ENCODE results near the gene LRRC71. TPM values are rescaled to one million over a fixed set of nuclear protein-coding genes. Genes with fewer than 3 reads are reported as not detected.
A peak's percentile ranks its signal among the peaks of the same experiment; 100 is the strongest.

Gene LRRC71
- total and polyA plus RNA-seq, 2 of the 13 experiments (the other 11 are each of a cell fraction or from before 2014, with no cell fraction given), result not detected

- in situ Hi-C loops (cut with HindIII; ENCODE audit: extremely low pct_ligation_motif_present, low pct_unique_long_range_greater_than_20kb), result loop anchor here (5.0 to 10.0 kb wide), 2 partner anchors 36 to 233 kb away; partner anchors contain the start of gene PEAR1
- no peaks in the 10 kb centered on the region for H3K9me3 ChIP-seq (ENCODE audit: low read length)
- peaks cover 16 to 70% of the 10 kb centered on the region in 2 experiments; a peak in 4 of 5 replicates for H3K27me3 ChIP-seq (ENCODE audit: control insufficient read depth in 1 of 2, insufficient read depth in 2 of 2, low read length in 2 of 2)
- DNase-seq (ENCODE audit: low spot score), result no peak
- no peaks in the 10 kb centered on the region for H3K79me2 ChIP-seq (ENCODE audit: insufficient read depth, low read length)
- no peaks in the 10 kb centered on the region for H3K36me3 ChIP-seq (replicated peaks in 1 of 2; ENCODE audit: control insufficient read depth in 1 of 2, insufficient read depth in 2 of 2, low read length in 2 of 2)
- 0 out of 2 replicates have a peak, but pooled peaks cover 4% of the 10 kb centered on the region for H4K20me1 ChIP-seq (ENCODE audit: insufficient read depth, low read length)
- peak overlapping the region; percentile 80 for H3K4me2 ChIP-seq (ENCODE audit: low read depth, low read length)
- CTCF ChIA-PET (ENCODE audit: low intra/inter-chr PET ratio, low total read pairs), result interaction anchor here (1.3 to 2.7 kb wide), 3 partner anchors 36 to 131 kb away, joined by 4 to 14 read pairs (median 7); no protein-coding TSS in a partner anchor
- BruUV-seq (replicated peaks), result no TSS peak
- intact Hi-C loops (cut with micrococcal nuclease; ENCODE audit: unreplicated experiment), result no loop called here
- no peak overlapping the region for H2AFZ ChIP-seq (ENCODE audit: low read length)
- H3K4me3 ChIP-seq (replicated peaks in 1 of 3; ENCODE audit: insufficient read depth in 1 of 3, low read depth in 2 of 3, low read length in 3 of 3), result peak overlapping the region in 1 of 3 experiments; percentile 65; a peak in 1 of 6 replicates
- ATAC-seq, result peak; percentile 17
- POLR2A ChIA-PET, result no interaction called here
- H3K9ac ChIP-seq (ENCODE audit: insufficient read depth, low read depth, low read length), result no peak overlapping the region
- no peak overlapping the region for H3K27ac ChIP-seq (ENCODE audit: extremely low read length, insufficient read depth, low read length)
- H3K4me1 ChIP-seq (ENCODE audit: insufficient read depth, low read length), result peaks cover 20% of the 10 kb centered on the region
- 0% methylated on average over 2 of the region's 4 CpGs for WGBS (ENCODE audit: low lambda C conversion rate)
- FAIRE-seq, result no peak
- TF ChIP-seq TSC22D2 (CRISPR knock-in tag; IDR thresholded peaks at IDR 0.05; ENCODE audit: borderline replicate concordance), result no peak
- TF ChIP-seq ZNF816 (CRISPR knock-in tag; IDR thresholded peaks at IDR 0.05; ENCODE audit: borderline replicate concordance), result no peak
- peak; percentile 81 for TF ChIP-seq ZNF512 (CRISPR knock-in tag; IDR thresholded peaks at IDR 0.05)
- no peak for TF ChIP-seq TBP (CRISPR knock-in tag; IDR thresholded peaks at IDR 0.05)
- TF ChIP-seq ZNF737 (CRISPR knock-in tag; IDR thresholded peaks at IDR 0.05; ENCODE audit: borderline replicate concordance), result no peak
Measured at GRCh38 chr1:156928043-156928602, 7.7 kb downstream of the LRRC71 start.

All from HepG2 (cell line).